HG02623 (cell line): Measurements from ENCODE around the gene ATPAF2.

Experiments
- ATAC-seq: cut with Tn5 transposase; IDR thresholded peaks from one replicate; pipeline ENCODE4 v1.9.1; 2021; ENCODE audit warnings: moderate library complexity; ENCODE audit not compliant: unreplicated experiment

ATPAF2 gene

GRCh38 chr17:17987901-17988300 is 51.1 kb downstream of the ATPAF2 start:
- no peak for ATAC-seq

DNA sequence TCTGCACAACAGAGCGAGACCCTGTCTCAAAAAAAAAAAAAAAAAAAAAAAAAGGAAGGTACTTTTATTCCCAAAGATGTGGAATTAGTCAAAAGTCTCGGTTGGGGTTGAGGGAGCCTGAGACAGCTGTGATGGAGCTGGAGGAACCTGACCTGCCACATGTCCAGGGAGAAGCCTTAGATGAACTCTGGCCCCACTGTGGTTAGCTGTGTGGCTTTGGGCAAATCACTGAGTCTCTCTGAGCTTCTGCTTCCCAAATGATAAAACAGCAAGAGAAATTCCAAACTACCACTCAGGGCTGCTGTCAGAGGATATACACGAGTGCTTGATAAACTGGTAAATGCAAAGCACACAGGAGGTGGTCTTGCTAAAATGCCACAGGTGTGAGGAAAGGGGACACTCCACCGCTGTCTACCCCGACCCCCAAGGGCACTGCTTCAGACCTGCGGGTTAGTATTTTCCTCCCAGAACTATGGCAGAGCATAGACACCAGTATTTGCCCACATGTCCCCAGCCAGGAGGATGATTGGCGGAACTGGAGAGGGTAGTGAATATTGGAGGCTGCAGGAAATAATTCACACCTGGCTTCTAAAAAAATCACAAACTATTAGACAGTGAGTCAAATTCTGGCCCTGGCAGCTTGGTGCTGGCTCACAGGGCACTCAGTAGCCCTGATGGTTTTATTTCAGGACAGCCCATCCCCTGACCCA is 51.6 kb downstream of the ATPAF2 start:
- no peak for ATAC-seq

DNA sequence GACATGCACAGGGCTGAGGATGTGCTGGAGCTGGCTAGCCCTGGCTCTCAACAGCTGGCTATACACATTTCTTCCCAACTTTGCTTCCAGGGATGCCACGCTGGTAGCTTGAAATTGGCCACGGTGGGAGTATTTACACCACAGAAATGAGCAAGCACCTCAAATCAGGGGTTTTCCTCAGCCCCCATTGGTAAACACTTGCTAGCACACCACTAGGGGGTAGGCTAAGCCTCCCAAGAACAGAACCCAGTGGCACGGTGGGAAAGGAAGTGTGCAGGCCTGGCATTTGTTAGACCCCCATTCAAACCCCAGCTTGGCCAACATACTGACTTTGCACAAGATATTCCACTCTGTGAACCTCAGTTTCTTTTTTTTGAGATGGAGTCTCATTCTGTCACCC is 53.4 kb downstream of the ATPAF2 start:
- ATAC-seq = no peak

- no peak for ATAC-seq
Measured at GRCh38 chr17:17985153-17985552, 53.8 kb downstream of the ATPAF2 start.

DNA sequence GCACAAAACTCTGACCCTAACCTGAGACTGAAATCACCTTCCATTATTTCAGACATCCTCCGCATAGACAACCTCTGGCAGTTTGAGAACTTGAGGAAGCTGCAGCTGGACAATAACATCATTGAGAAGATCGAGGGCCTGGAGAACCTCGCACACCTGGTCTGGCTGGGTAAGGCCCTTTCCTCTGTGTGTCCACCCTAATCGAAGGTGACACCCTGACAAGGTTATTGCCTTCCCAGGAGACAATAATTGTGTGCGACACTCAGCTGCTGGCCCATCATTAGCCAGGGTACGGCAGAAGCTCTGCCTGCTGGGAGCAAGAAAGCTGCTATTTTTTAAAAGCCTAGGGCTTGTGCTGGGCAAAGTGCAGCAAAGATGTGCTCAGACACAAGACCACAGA is 55.2 kb downstream of the ATPAF2 start:
- ATAC-seq = no peak

DNA sequence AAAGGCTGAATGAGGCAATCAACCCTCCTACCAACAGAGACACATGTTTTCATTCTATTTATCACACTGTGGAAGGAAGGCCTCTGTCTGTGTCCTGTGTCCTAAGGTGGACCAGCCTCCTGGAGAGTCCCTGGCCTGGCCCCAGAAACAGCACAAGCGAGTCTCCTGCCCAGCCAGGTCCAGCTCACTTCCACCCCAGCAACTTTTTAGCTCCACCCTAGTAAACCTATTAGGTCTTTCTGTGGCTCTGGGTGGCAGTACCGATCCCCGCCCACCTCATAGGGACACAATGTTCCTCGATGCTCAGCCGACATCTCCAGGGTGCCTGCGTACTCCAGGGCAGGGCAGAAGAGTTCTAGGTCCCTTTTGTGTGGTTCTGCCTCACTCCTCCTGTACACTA is 55.6 kb downstream of the ATPAF2 start:
- ATAC-seq = no peak

- no peak for ATAC-seq
Measured at GRCh38 chr17:17982801-17983200, 56.2 kb downstream of the ATPAF2 start.

- ATAC-seq = no peak
Measured at GRCh38 chr17:17981330-17981729, 57.6 kb downstream of the ATPAF2 start.

GRCh38 chr17:17979778-17980177 is 59.2 kb downstream of the ATPAF2 start:
- no peak for ATAC-seq

- no peak for ATAC-seq
Measured at GRCh38 chr17:17978481-17979424, 60.2 kb downstream of the ATPAF2 start.

- no peak for ATAC-seq
Measured at GRCh38 chr17:17976931-17977570, 61.9 kb downstream of the ATPAF2 start.

DNA sequence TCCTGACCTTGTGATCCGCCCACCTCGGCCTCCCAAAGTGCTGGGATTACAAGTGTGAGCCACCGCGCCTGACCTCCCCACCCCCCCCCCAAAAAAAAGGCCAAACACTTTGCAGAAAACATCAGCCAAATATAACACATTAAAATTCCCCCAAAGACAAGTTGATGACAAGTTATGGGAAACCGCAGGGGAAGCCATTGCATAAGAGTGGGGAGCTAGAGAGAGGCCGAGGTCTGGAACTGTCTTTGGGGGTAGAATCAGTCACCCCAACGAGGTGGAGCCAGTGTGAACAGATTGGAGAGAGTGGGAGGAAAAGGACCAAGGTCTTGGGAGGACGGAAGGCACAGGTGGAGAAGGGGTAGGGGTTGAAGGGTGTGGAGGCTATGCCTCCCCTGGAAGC is 63.5 kb downstream of the ATPAF2 start:
- no peak for ATAC-seq

DNA sequence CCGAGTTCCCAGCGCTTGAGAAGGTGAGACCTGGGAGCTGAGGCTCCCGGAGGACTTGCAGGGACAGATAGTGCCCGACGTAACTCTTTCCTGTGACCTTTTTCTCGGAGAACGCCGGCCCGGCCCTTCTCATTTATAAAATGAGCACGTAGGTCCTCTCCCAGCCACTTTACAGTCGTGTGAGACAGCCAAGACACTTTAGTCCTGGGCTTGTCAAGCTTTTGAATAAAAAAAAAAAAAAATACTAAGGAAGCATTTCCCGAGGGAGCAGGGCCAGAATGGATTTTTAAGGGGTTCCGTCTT is 66.1 kb downstream of the ATPAF2 start:
- ATAC-seq = no peak

DNA sequence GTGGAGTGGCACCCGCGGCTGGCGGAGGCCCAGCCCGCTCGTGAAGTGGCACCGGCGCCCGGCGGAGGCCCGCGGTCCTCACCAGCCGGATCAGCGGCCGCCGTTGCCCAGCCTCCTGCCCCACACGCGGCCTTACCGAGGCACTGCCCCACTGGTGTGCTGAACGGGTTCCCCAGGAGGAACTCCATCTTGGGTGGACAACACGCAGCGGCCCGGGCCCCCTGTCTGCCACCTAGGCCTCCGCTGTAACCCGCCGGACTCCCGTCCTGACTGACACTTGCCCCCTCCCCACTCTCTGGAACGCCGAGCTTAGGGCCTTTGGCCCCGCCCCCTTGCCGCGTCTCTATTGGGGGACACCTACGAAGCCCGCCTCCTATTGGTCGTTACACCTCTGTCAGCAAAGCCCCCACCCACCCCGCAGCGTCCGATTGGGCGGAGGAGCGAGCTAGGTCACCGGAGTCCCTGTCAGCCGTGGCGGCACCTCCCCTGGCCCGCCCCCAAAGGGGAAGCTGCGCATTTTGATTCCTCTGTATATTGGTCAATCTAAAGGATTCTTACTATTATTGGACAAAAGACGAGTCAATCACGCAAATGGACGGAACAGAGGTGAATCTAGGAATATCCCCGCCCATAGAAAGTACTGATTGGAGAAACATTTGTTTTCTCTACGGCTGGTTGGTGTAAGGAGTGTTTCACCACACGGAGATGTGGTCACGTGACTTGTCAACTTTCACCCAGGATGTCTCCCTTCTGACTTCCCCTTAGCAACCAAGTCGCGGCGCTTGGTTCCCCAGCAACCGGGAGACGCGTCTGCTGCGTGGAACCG is 66.6 kb downstream of the ATPAF2 start, which contains the start of the genes DRC3 and TOM1L2:
TSS of gene DRC3 (plus strand) at position 737 of the 826 bp plus-strand sequence. CDS start 4,737 bp downstream, outside the sequence.
TSS of gene TOM1L2 (minus strand) at position 275 of the 826 bp plus-strand sequence. CDS start at position 188, 87 bp downstream.
- ATAC-seq = peak; percentile 90

- no peak for ATAC-seq
Measured at GRCh38 chr17:17971431-17972125, 67.4 kb downstream of the ATPAF2 start.

- ATAC-seq = no peak
Measured at GRCh38 chr17:17970699-17971430, 68.1 kb downstream of the ATPAF2 start.
